Measurements from ENCODE around the gene ADAMTS17.

GRCh38 chr15:99958426-99959097, 383.2 kb downstream of the ADAMTS17 start:
- TF ChIP-seq CTCF (IDR thresholded peaks at IDR 0.05) = no peak
- TF ChIP-seq POLR2A (IDR thresholded peaks at IDR 0.05) = no peak

All from right lobe of liver (tissue), 4 donors.